RCC 7860 (cell line): ENCODE results near the gene SLC12A8.
A peak's percentile ranks its signal among the peaks of the same experiment; 100 is the strongest.

Experiments
- DNase-seq: peaks from one replicate; pipeline ENCODE4 v3.0.0-alpha.2; 2015; ENCODE audit warnings: low spot score
- FAIRE-seq: peaks from 2 replicates; lab custom pipeline; 2012; peaks lifted over from hg19 to GRCh38; lab: Jason Lieb, UNC

The SLC12A8 gene

DNA sequence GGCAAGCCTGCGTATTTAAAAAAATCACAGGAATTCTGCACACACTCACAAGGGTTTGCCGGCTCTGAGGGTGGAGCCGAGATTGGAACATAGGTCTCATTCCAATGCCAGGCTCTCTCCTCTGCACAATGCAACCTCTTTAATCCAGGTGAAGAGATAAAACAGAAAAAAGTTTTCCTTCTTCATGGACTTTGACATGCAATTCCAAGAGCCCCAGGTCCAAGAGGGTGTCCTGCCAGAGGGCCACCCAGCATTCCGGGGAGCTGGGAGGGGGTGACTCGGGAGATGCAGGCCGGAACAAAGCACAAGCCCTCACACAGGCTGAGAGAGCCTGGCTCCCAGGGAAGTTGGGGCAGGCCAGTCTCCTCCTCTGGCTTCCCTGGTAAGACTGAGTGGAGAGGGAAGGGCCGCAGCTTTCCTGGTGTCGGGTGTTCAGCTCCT is 6.7 kb upstream of the SLC12A8 start:
- FAIRE-seq = no peak
- no peak for DNase-seq

DNA sequence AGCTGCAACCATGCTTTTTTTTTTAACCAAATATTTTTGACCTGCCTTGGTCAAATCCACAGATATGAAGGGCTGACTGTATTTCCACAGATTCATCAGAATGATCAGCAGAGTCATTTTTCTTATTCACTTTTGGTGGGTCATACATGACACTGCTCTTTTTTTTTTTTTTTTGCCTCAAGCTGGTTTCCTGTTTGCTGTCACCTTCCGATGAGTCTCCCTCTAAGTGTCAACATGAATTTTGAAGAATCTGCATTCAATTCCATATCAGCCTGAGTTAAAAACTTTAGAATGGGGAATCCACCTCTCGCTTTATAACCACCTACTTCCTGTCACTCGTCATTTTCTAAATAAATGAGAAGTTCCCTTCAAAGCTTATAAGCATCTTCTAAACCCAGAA is 2.2 kb upstream of the SLC12A8 start:
- no peak for FAIRE-seq
- DNase-seq = no peak

DNA sequence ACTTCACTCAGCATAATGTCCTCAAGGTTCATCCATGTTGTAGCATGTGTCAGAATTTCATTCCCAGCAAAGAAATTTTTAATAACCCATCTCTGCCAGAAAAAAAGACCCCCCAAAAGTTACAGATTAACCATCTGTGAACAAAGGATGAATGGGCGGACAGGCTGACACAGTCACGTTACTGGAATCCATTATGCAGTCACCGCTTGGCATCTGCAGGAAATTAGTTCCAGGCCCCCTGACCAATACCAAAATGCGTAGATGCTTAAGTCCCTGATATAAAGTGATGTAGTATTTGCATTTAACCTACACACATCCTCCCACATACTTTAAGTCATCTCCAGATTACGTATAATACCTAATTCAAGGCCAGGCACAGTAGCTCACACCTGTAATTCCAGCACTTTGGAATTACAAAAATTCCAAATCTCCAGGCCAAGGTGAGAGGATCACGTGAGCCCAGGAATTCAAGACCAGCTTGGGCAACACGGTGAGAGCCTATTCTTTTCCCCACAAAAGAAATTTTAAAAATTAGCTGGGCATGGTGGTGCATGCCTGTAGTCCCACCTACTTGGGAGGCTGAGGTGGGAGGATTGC is 1.5 kb upstream of the SLC12A8 start:
- FAIRE-seq (no peak), DNase-seq (no peak)

DNA sequence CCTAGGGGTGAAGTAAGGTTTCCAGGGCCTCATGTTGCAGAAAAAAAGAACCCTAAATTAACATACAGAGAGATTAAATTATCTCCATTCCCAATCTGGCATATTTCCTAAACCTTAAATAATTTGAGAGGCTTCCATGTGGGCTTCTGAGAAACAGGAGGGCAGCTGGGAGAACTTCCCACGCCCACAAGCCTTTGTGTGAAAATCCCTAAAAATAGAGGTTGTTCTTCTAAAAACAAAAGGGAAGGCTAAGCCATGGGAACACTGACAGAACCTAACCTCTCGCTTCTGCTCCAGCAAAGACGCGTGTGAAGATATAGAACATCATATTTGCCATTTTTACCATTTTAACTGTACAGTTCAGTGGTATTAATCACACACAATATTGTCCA is 812 bp upstream of the SLC12A8 start:
- no peak for FAIRE-seq
- no peak for DNase-seq

DNA sequence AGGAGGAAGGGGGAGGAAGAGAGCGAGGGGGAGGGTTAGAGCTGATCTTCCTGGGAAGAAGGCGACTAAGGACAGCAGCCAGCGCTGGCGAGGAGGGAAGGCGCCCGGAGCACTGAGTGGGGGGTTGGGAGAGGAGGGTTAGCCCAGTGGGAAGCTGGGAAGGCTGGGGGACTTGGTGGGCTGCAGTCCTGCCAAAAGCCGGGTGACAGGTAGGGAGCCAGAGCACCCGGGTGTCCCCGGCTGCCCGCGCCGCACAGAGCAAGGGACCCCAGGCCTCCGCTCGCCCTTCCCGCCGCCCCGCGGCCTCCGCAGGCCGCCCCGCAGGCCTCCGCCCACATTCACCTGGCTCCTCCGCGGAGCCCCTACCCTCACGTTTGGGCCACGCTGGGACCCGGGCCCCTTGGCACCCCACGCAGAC is 448 bp downstream of the SLC12A8 start:
- FAIRE-seq = no peak
- DNase-seq = no peak

DNA sequence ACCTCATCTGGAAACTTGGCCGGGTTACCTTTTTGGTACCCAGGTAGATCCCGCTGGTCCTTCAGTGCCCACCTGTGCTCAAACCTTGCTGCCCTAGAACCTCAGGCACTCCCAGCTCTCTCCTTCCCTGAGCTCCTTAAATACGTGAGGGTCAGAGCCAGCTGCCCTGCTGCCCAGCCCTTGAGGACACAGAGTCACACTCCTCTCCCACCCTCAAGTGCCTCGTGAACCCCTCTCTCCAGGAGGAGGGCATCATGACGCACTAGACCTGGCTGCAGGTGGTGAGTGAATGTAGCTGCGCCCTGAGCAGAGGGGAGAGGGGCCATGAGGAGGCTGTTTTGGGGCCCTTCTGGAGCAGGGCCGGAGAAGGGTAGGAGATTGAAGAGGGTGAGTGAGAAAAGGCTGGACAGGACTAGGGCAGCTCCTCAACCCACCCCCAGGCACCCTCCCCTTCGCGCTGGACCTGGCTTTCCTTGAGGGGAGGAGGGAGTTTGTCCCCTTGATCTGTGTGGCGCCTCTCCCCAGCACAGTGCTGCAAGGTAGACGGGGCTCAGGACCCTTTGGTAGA is 941 bp downstream of the SLC12A8 start:
- no peak for FAIRE-seq

DNA sequence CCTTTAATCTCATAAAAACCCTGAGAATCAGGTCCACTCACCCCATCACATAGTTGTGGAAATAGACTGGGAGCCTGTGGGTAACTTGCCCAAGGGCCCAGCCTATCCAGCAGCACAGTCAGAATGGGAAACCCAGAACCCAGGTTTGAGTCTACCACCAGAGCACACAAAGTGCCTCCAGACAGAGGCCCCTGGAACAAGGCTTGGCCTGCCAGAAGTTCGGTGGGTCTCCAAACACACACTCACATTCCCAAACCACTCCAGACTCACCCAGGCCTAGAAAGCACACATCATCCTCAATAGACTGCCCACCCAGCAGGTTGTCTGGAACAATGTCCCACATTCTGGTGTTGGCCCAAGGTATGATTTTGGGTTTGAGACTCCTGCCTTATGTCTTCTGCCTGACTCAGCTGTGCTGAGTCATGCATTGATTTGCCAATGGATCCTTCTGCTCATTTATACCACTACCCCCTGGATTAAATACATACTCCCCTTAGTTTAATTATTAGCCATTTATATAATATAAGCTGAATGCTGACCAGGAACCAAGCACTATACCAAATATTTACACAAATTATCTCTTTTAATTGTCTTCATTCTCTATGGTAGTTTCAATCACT is 4.5 kb downstream of the SLC12A8 start:
- FAIRE-seq (no peak), DNase-seq (no peak)

More for the DNA sequence above, 941 bp downstream of the SLC12A8 start:
- no peak for DNase-seq

DNA sequence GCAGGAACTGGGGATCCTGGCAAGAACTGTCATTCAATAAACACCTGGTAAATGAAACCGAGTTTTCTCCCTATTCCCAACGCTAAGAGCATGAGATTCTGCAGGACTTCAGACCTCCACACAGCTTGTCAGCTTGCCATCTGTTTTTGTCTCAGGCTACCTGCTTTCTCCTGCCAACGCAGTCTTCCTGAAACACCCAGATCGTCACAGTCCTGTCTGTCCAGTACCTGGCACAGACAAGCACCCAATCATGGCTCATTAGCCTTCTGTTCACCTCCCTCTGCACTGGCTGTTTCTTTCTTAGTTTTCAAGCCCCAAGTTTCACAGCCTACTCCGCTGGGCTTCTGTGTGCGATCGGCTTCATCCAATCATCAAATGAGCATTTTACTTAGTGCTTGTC is 5.0 kb downstream of the SLC12A8 start:
- DNase-seq = no peak

DNA sequence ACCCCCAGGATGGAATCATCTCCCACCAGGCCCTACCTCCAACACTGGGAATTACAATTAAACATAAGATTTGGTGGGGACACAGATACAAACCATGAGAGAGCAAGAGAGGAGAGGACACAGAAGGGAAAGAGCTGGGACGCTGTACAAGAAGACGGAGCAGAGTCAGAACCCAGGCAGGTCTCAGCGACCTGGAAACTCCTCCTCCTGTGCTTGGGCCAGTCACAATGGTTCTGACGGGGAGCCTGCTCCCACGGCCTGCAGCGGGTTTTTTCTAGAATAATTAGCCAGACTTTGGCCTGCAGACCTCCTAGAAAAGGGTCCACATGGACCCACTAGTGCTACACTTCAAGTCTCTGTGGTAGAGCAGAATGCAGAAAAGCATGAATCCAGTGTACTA is 5.6 kb downstream of the SLC12A8 start:
- FAIRE-seq (no peak), DNase-seq (no peak)

More for the DNA sequence above, 5.0 kb downstream of the SLC12A8 start:
- FAIRE-seq = no peak

DNA sequence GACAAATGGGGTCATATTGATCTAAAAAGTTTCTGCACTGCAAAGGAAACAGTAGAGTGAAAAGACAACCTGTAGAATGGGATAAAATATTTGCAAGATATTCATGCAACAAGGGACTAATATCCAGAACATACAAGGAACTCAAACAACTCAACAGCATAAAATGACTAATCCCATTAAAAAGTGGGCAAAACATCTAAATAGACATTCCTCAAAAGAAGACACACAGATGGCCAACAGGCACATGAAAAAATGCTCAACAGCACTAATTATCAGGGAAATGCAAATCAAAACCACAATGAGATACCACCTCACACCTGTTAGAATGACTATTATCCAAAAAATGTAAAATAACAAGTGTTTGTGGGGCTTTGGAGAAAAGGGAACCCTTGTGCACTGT is 8.8 kb downstream of the SLC12A8 start:
- FAIRE-seq (no peak), DNase-seq (no peak)

DNA sequence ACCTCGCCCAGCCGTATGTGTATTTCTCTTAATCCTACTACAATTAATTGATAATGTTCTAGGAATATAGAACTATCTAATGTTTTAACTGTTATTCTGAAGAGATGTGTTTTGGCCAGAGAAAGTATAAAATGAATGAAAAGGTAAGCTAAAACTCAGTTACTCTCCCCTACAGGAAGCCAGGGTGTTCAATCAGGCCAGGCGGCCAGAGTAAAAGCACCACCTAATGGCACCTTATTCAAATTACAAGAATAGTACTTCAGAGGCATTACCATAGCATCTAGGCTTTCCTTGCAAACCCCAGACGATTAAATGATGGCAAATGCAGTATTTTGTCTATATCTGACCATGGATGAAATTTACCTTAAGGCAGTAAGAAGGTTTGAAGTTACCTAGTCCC is 10.4 kb downstream of the SLC12A8 start:
- peak; percentile 40 for FAIRE-seq
- peak; percentile 50 for DNase-seq

DNA sequence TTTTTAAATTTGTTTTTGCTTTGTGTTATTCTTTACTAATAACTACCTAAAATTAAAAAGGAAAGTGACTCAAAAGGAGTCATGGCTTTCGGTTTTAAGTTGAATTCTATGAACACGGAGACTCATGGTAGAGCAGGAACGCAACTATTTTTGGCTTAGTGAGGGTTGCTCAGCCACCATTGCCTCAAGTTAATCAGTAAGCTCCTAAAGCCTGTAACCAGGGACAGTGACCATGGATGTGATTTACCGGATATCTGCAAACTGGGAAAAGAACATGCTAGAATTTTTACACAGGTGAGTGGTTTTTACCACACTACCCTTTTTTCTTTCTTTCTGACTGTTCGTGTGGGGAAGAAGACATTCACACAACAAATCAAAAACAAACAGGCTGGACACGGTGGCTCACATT is 11.8 kb downstream of the SLC12A8 start:
- DNase-seq (peak; percentile 58), FAIRE-seq (peak; percentile 79)

DNA sequence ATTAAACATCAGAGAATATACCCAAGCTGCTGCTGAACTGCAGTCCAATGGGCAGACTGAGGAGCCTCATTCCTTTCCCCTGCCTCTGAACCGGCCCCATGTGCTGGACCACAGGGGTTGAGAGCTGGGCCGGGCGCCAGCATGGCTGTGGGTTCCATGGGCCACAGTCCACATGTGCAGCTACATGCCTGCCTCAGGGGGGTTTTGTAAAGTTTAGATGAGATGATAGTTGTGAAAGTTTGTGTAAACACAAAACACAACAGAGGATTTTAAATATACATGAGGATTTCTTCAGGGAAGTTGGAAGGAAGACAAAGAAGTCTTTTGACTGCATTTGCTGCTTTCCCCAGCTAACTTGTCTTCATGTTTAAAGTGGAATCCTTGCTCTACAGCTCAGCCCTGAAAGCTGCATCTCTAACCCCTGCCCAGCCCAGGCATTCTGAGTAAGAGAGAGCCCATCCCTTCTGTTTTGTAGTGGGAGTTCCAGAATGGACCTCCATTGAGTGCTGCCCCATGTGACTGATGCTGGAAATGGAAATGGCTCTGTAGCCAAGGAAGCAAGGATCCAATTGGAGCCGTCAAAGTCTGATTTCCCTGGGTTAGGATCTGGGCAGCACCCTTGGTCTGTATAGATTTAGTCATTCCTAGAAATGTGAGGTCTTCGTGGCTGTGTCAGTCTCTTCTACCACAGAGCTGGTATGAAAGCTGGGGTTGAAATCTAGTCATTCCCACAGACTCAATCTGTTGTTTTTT is 17.5 kb downstream of the SLC12A8 start:
- DNase-seq = no peak
- no peak for FAIRE-seq

DNA sequence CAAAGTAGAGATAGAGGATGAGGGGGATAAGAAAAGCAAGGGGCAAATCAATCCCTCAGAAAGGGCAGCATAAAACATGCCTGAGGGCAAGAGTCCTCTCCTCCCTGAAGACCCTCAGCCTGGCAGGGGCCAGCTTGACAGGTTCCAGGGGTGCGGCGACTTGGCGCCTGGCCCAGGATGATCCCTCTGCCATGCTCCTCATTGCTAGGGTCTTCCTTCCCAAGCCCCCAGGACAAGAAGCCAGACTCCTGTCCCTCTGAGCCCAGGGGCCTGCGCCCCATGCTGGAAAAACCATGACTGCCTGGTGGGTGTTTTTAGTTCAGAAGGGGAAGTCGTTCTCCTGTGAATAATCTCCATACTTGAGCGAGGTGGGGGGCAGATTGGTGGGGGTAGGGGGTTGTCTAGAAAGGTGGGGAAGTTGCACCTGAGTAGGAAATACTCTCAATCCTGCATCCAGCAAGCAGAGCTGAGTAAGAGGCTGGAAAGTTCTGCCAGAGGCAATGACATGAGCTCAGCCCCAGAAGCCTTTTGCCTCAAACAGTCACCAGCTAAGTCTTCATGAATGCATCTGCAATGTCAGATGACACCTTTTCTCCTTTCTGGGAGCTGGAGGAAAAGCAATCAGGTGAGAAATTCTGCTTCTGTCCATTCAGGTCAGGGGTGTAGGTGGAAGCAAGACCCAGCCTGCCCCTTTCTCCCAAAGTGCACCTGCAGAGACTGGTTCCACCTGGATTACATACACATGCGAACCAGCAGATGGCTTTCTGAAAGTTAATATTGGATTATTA is 18.3 kb downstream of the SLC12A8 start:
- no peak for DNase-seq
- no peak for FAIRE-seq

DNA sequence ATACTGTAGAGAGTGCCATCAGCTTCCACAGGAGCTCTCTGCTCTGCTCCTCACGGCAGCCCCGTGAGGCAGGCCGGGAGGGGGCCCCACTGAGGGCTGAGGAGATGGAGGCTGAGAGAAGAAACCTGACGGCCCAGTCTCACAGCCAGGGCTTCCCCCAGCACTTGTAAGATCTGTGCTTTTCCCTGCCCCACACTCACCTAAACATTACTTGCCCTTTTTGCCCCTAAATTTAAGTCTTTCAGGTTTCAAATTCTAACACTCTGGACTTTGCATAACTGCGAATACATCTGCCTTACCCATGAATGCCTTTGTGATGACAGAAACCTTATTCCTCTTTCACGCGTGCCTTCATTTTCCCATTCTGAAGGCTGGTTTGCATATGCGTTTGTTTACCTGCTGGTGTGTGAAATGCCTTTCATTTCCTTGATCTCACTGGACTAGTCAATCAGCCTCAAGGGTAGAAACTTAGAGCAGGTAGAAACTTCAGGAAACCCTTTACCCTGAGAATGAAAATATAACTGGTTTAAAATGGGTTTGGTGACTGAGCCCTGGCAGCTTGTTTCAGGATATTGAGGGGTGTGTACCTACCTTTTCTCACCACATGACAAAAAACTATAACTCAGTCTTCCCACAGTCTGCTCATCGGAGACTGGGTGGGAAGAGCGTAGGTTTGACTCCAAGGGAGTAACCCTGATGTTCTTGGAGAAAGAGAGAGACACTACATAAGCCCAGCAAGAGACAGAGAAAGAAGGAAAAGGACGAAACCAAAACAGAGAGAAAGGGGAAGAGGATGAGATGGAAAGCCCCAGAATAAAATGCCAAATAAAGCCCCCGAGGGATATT is 20.1 kb downstream of the SLC12A8 start:
- DNase-seq (no peak), FAIRE-seq (no peak)

DNA sequence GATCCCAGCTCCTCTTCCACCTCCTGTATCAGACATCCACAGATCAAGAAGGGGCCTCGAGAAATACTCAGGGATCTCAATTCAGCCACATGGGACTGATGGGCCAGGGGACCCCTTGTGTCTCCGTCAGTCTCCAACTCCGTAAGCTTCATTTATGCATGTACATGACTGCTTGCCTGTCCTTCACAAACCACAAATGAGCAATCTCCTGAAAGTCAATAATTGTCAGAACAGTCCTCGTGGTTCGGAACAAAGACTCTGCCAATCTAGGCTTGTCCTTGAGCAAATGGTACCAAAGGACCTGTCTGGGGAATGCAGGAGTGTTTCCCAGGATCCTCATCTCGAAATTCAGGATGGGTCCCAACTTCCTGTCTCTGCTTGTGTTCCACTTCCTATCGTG is 20.8 kb downstream of the SLC12A8 start:
- FAIRE-seq (no peak), DNase-seq (no peak)

DNA sequence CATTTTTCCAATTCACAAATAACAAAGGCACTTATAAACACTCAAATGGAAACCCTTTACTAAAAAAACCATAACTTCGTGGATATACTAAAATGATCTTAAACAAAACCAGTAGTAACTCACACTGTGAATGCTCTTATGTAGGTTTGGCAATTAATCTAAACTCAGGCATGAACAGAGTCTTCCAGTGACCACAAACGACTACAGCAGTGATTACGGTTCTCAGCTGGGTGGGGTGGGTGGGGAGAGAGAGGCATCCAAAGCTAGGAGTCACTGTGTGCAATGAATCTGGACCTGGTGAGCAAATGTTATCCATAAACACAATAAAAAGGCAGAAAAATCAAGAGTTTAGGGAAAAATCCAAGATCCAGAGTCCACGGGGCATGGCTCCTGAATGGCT is 21.3 kb downstream of the SLC12A8 start:
- DNase-seq (no peak), FAIRE-seq (no peak)

DNA sequence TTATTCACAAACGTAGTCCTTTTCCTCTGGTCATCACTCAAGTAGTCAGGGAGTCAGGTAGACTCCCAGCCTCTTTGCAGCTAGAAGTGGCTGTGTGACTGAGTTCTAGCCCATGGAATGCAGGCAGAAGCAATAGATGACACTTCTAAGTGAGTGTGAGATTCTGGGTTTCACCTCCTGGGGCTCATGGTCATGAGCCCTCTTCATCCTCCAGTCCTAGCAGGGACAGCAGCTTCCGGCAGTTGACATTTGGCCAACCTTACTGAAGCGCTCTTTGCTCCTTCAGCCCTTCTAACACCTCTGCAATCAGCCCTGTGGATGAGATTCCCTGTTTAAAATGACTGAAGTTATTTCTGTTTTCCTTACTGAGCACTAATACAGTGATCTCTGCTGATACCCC is 21.8 kb downstream of the SLC12A8 start:
- no peak for DNase-seq
- no peak for FAIRE-seq

DNA sequence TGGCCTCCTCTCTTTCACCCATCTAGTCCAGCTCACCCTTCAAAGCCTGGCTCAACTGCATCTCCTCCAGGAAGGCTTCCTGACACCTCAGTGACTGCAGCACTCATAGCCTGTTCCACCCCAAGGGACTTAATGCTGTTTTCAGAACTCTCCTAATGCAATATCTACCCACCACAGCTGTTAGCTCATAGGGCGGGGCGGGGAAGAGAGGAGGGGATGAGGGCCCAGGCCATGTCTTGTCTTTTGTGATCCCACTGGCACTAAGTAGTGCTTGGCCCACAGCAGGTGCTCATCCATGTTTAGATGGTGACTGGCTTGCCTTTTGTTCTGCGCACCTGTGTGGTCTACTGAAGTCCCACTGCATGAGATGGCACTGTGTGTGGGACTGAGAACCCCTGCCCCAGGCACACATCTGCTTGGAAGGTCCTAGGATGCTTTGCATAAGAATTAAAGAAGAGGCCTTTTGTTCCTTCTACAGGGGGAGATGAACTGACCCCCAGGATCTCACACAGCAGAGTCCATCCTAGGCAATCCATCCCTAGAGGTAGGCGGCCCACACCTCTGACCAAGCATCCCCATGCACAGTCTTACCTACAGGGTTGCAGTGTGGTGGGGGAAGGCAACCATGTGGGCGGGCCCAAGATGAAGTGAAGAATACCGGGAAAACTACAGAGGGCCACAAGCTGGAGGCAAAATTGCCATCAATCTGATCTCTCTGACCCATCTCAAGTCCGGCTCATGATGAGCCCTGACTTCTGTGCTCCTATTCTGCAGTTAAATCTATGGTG is 23.0 kb downstream of the SLC12A8 start:
- no peak for FAIRE-seq
- DNase-seq = no peak
